Esophagus muscularis mucosa (tissue), 3 donors: Measurements from ENCODE around the gene HK2.
"Not testable (repeated sequence)": the region's sequence is repeated elsewhere in the genome, so short reads cannot be mapped to it uniquely, and the experiment has no call there.

Experiments used
- CTCF ChIP-seq, 3 experiments: fragments of 200-600 bp in 2 of 3; fragments of 450-650 bp in 1 of 3; sonication (generic) in 2 of 3; IDR thresholded peaks; one replicate each; pipeline ENCODE4 v1.5.1; 2017 to 2019; ENCODE audit warnings: antibody characterized with exemption in 3 of 3, mild to moderate bottlenecking in 2 of 3, moderate library complexity in 1 of 3
- POLR2A ChIP-seq: fragments of 450-650 bp; IDR thresholded peaks from one replicate; pipeline ENCODE4 v1.6.1; 2017; ENCODE audit warnings: antibody characterized with exemption, moderate library complexity, mild to moderate bottlenecking, low read depth

GRCh38 chr2:74855114-74855707 is 21.3 kb downstream of the HK2 start:
- TF ChIP-seq CTCF (IDR thresholded peaks at IDR 0.05); POLR2A: not testable (repeated sequence)
